NT2/D1 (cell line): ENCODE data around the gene JPT2.

Experiments
- YY1 ChIP-seq: IDR thresholded peaks from 2 replicates; pipeline ENCODE4 v1.6.1; 2011; ENCODE audit not compliant: insufficient read length, insufficient read depth
- ZNF274 ChIP-seq: IDR thresholded peaks from 2 replicates; pipeline ENCODE4 v1.6.1; 2011; ENCODE audit warnings: mild to moderate bottlenecking, low read depth, low read length

- TF ChIP-seq ZNF274 (no peak), YY1 (no peak)
Measured at GRCh38 chr16:1705688-1706385, 27.8 kb downstream of the JPT2 start, which contains the start of gene MAPK8IP3.
